SW480 (cell line): ENCODE measurements around the gene GRIK4.

Experiments used
- DNase-seq: peaks from one replicate; pipeline ENCODE4 v3.0.0-alpha.2; 2016; ENCODE audit warnings: low spot score

The GRIK4 gene

DNA sequence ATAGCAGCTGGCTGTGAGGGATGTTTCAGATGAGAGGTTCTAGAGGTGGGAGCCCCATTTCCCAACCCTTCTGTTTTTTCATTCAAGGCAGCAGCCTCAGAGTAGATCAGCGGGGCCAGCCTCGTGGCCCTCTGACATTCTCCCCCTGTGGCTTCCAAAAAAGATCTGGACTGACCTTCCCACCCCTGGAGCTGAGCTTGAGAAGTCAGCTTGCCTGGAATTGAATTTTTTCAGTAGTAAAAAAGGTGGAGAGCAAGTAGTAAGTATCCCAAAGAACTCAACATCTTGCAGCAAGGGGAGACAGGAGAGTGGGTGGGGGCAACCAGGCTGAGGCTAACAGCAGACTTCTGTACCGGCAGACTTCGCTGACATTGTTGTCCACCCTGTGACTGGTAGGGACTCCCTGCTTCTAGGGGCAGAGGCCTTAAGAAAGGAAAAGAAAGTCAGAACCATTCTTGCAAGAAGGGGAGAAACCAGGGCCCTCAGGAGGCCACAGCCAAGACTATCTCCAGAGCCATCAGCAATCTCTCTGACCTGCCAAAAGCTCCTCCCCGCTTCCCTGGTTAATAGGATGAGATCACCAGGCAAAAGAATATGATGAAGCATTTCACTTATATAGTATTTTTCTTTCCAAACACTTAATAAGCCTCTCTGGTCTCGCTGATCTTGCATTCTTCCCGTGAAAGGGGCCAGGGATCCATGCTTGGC, 2.0 kb upstream of the GRIK4 start:
- DNase-seq, result no peak

DNA sequence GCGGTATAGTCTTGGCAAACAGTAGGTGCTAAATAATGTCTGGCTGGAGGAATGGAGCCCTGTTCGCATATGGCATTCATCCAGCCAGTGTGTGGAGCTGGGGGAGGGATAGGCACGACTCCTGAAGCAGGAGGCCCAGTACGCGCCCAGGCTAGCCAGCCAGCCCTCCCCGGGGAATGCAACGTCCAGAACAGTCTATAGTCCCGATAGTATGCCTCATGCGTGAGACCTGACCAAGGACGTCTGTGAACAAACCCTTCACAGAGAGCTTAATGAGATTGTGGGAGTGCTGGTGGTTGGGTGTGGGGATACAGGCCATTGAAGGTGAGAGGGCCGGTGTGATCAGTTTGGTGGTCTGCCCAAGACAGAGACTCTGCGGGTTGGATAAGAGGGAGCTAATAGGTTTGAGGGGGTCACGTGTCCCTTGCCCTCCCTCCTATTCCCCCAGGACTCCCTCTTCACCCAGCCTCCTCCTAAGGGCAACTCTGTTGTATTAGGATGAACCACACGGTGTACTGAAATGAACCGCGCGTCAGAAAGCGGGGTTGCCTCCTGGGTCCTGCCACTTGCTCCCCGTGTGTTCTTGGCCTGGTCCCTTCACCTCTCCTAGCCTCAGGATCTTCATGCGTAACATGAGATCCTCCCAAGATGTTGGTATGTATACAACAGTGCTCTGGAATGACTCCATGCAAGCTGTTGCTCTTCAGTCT, 987 bp upstream of the GRIK4 start:
- DNase-seq, result no peak

DNA sequence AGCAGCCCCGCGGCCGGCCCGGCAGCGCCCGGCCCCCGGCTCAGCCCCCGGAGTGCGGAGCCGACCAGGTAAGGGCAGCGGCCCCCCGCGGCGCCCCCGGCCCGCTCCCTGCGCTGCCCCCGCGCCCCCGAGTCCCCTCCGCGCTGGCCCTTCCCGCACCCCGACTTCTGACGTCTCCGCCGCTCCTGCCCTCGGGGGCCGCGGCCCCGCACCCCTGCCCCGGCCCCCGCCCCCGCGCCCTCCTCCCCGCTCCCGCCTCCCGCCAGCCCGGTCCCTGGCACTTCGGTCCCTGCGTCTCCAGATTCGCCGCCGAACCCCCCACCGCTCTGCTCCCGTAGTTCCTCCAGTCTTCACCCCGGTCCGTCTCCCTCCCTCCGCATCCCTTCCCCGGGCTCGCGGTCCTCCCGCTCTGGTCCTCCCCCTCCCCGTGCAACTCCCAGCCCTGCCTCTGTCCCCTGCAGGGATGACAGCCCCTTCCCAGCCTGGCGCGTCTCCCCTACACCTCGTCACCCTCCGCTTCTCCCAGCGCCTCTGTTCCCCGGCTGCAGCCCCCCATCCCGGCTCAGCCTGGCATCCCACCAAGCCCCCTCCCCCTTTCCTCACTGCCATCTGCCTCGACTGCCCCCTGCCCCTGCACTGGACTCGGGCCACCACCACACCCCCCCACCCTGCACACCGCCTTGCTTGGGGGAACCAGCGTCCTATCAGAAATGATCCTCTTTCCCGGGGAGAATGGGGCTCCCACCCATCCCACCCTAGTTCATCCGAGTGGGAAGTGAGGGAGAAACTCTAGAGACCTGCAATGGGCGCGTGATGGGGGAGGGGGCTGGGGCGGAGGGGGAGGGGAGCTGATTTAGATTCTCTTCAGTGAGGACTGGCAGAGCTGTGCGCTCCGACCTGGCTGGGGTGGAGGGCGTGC, 531 bp downstream of the GRIK4 start:
- no peak for DNase-seq

DNA sequence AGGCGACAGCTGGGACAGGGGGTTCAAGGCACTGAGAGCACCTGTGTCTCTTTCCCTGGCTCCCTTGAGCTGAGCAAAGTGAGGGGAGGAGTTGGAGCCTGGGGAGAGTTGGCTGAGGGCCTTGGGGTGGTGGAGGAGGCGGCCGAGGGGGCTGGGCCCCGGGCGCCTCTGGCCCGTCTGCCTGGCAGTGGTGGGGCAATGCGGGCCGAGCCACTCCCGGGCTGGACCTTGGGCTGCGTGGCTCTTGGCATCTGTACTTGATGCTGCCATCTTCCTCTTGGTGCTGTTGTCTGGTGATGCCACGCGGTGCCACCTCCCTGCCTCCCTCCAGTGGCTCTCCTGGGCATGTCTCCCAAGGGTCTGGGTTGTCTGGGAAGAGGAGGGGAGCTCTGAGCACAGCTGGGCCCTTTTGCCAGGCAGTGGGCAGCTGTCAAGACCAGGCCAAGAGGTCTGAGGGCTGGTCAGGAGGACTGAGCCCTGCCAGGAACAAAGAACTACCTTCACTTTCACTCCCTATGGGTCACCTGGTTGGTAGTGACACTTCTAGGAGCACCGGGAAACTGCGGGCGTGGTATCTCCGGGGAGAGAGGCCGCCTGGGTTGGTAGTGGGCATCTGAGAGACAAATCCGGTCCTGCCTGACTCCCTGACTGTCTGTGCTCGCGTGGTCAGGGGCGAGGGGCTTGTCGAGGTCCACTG, 1.3 kb downstream of the GRIK4 start:
- no peak for DNase-seq

DNA sequence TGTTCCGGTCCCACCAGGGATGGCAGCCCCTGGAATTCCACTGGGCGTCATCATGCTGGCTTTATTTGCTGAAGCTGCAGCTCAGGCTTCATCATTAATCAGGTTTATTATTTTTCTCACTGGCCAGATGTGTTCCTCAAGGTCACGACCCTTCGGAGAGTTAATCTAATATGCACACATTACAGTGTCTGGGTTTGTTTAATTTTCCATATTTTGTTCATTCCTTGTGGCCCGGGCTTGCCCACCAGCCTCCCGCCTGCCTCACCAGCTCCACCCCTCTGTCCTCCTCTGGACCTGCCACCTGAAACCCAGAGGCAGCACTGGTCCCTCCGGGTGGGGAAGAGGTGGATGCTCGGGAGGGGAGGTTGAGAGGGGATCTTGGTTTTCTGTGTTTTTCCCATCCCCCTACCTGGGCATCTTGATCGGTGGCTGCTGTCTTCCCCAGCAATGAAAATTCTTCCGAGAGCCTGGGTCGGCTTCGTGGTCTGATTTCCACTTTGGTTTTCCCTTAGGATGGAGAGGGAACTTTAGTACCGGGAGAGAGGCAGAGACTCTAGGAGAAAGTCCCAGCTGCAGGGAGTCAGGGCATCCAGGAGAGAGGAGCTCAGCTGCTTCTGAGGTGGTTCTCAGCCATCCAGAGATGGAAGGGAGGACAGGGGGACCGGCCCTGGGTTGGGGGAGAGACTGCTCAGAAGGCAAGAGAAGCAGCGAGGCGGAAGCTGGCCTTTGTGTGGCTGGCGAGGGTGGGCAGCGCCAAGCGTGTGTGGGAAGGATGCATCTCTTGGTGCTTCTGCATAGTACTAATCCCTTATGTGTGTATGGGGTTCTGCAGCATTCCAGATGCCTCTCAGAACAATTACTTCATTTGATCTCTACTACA, 2.1 kb downstream of the GRIK4 start:
- DNase-seq, result no peak

DNA sequence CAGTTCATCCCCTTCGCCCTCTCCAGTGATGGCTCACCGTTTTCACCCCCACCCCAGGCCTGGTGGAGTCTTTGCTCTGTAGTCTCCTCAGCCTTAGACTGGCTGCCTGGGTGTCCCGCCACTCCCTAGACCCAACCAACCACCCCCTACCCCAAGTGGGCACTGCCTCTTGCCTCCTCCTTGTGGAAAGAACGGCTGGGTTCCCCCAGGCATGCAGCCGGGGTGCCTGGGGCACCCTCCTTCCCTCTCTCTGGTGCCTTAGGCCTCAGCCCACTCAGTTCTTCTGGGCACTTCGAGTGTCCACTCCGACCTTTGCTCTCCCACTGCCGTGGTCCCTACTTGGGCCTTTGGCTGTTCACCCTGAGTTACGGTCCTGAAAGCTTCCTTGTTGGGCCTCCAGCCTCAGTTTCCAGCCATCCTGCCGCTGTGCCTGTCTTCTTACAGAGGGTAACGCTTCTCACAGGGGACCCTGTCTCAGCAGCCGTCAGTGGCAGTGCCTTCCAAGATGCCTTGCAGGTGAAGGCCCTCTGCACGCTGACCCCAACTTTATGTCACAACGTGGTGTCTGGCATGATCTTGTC, 3.1 kb downstream of the GRIK4 start:
- no peak for DNase-seq

DNA sequence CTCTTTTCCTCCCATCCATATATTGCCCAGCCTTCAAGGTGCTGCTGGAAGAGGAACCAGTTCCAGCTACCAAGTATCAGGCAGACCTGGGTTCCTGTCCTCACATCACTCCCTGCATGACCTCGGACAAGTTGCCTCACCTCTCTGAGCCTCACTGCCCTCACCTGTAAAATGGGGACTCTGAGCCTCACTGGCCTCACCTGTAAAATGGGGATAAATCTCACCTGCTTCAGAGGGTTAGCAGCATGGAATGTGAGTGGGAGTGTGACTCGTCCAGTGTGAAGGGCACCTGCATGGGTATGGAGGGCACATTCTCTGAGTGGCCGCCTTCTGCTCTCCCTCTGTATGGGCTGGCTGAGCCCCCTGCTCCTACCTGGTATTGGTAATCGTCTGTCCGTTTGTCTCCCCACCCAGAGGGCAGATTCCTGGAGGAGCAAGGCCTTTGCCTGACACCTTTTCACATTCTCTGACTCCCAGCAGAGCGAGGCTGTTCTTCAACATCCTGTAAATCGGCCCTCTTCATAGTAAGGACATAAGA, 3.7 kb downstream of the GRIK4 start:
- no peak for DNase-seq

DNA sequence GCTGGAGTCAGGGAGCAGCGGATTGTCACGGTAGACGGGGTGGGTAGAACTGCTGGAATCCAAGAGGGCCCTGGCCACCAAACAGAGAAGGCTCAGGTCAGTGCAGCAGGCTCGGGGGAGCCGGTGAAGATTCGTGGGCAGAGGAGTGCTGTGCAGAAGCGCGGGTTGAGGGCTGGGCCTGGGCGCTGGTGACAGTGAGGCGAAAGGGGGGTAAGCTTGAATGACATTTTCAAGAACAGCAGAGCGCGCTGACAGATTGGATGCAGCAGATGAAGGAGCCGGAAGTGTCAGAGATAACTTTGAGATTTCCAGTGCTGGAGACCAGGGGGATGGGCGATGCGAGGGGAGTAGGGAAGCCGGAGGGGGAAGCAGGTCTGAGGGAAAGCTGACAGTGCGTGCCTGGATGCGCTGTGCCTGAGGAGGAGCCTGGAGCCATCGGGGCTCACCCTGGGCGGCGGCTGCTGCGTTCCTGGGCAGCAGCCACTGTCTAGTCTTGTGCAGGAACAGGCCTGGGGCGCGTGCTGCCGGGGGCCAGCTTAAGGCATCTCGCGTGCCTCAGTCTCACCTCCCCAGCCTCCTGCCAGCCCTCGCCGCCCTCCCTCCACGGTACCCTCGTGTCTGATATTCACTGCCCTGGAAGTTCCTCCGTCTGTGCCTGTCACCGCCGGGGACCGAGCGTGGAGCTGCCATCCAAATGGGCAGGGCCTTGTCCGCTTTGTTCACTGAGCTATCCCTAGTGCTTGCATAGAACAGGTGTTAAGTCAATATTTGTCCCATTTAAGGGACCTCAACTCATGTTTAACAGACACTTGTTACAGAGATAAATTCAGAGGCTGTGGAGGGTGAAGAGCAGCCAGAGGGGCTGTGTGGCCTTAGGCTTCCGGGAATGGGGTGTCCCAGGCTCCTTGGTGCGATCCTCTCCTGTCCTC, 5.2 kb downstream of the GRIK4 start:
- DNase-seq, result no peak

DNA sequence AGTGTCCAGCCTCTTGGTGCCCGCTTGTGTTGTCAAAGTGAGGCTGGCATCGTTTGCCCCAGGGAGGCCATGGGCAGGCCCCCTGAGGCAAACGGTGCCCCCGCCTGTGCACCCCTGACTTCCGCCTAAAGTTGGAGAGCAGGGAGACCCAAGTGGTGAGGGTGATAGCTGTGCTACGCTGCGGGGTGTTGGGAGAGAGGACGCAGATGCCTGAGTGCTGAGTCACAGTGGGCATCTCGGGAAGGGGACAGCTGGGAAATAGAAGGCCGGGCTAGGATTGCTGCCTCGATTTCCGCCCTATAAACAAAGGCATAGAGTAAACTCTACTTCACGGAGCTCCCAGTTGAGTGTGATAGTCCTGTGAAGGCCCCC, 5.8 kb downstream of the GRIK4 start:
- no peak for DNase-seq

DNA sequence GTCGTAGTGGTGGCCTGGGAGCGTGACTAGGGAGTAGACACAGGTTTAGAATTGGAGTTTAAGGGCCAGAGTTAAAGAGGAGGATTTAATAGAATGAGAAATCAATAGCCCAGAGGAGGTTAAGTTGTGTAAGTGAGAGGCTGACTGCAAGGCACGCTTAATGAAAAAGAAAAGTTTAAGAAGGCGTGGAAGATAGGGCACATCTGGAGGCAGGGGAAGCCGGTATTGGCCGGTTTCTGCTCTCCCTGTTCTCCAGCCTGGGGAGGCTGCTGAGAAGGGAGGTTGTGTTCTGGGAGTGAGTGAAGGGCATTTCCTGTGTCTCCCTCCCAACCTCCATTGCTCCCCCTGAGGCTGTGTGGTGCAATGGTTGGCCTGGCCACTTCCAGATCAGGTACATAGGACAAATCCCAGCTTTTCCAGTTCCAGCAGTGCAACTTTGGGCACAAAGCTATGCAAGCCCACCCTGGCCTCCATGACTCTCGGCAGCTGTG, 6.3 kb downstream of the GRIK4 start:
- no peak for DNase-seq

DNA sequence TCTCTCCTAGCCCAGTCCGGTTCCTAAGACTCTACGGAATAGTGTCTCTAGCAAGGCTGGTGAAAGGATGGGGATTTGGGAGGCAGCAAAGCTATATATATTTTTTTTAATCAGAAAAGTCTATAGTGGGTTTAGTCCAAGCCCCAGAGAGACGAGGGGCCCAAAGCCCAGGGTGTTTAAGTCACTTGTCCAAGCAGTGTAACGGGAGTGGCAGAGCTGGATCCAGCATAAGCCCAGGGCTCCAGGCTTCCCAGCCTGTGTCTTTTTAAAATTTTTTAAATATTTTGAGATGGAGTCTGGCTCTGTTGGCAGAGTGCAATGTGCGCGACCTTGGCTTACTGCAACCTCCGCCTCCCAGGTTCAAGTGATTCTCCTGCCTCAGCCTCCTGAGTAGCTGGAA, 6.8 kb downstream of the GRIK4 start:
- DNase-seq, result no peak

DNA sequence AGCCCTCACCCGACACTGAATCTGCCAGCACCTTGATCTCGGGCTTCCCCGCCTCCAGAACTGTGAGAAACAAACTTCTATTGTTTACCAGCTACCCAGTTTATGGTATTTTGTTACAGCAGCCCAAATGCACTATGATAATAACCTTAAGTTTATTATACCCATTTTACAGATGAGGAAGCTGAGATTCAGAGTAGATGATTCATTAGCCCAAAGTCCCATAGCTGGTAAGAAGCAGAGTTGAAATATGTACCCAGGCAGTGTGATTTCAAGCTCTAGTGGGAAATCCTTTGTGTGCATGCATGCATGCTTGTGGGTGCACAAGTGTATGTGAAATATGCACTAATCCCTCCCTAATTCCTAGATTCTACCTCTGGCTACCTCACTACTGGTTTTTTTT, 7.9 kb downstream of the GRIK4 start:
- no peak for DNase-seq

DNA sequence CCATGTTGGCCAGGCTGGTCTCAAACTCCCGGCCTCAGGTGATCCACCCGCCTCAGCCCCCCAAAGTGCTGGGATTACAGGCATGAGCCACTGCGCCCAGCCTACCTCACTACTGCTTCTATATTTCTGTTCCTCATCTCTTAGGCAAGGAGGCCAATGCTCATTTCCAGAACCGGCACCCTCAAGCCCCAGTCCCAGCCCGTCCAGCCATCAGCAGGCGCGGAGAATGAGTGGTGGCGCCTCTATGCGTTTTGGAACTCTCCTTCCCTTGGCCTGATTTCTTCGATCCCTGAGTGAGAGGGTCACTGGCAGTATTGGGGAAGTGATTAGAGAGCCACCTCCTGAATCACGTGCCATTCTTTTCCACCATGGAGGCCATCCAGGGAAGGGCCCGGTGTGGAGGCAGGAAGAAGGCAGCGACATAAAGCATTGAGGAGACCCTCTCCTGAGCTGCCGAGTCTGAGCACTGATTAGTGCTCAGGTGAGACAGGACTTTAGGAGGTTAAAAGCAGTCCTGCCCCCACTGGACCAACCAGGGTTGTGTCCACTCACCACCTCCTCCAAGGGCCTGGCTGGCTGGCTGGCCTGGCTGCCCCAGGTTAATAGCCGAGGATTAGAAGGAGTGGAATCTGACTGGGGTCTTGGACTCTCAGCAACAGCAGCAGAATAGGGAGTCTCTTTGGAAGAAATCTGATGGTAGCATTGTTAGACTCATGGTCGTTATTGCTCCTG, 8.7 kb downstream of the GRIK4 start:
- DNase-seq, result no peak

DNA sequence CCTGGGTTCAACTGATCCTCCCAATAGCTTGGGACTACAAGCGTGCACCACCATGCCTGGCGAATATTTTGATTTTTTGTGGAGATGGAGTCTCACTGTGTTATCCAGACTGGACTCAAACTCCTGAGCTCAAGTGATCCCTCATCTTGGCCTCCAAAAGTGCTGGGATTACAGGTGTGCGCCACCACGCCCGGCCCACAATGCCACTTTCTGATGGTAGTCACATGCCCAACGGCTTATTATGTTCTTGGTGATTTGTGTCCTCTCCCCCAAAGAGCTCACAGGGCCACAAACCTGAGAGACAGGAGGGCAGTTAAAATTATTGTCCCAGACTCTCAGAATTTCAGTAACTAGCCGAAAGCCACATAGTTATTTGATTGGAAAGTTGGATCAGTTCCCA, 9.6 kb downstream of the GRIK4 start:
- DNase-seq, result no peak

DNA sequence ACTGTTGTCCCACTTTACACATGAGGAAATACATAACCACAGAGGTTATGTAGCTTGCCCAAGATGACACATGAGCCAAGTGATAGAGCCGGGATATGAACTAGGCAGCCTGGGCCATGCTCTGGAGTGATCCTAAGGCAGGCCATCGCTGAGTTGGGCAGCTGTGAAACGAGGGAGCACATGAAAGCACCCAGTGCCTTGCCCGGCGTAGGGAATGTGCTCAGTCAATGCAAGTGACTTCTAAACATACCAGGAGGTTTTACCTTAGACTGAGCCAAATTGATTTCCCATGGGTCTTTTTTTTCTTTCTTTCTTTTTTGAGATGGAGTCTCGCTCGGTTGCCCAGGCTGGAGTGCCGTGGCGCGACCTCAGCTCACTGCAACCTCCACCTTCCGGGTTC, 10.5 kb downstream of the GRIK4 start:
- no peak for DNase-seq

DNA sequence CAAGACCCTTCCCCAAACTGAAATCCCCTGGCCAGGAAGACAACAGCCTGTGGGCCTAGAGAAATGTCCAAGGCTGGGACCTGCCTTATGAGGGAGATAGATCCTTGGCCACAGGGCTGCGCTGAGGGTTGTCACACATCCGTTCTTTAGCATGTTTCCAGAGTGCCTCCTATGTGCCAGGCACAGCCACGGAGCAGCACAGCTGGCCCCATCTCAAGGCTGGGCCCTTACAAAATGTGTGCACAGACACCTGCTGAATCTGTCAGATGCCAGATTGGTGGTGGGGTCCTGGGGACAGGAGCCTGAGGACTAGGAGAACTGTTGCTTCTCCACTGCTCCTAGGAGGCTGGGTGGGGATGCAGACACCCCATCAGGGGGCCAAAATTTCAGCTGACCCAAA, 11.2 kb downstream of the GRIK4 start:
- DNase-seq, result no peak

DNA sequence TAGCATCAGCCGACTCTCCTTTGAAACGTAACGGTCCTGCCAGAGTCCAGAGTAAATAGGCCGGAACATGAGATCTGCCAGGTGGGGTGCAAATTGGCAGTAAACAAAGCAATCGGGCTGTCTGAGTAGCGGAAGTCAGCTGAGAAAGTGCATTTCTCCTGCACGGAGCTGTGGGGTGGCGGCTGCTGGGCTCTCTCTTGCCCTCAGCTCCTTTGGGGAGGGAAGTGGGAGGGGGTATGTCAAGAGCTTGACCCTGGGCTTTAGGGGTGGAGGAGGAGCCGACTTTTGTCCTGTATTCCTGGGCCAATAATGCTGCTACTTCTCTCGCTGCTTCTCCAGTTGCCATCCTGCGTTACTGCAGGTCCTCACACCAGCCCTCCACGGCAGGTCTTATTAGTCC, 11.6 kb downstream of the GRIK4 start:
- no peak for DNase-seq

DNA sequence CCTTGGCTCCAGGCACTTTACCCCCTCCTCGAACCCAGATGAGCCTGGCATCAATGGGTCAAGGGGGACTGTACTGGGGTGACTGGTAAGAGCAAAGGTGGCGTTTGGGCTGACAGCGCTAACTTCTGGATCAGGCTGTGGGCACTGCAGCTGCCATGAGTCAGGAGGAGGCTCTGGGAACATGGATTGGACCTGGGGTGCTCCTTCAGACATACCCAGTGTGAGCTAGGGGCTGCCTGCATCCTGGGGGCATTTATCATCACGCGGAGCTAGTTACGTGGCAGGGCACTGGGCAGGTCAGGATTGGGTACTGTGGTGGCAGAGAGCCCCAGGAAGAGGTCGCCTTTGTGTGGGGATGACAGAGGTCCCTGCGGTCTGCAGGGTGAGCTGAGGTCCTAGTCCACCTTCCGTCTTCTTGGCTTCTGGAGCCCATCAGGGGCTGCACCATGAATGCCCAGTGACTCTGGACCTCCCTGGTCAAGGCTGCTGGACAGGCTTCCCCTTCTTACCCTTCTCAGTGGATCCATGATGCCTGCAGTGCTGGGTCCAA, 13.1 kb downstream of the GRIK4 start:
- no peak for DNase-seq
